ENCODE results near the gene ZNF207.

DNA sequence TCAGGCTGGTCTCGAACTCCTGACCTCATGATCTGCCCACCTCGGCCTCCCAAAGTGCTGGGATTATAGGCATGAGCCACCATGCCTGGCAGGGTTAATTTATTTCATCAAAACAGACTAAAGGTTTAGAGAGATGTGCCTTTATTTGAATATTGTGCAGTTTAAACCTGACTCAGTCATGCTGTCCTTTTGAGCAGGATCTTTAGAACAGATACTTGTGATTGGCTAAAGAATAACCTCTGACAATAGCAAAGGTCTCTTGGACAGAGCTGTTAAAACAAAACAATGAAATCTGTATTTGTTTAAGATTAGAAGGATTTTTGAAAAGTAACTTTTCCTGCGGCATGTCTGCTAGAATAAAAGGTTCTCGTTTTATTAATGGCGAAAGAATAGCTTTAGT, 36.0 kb downstream of the ZNF207 start:
- no peak for TF ChIP-seq POLR2AphosphoS5 (IDR thresholded peaks at IDR 0.05; ENCODE audit: low read depth, low read length)
- TF ChIP-seq, protein P1, sequence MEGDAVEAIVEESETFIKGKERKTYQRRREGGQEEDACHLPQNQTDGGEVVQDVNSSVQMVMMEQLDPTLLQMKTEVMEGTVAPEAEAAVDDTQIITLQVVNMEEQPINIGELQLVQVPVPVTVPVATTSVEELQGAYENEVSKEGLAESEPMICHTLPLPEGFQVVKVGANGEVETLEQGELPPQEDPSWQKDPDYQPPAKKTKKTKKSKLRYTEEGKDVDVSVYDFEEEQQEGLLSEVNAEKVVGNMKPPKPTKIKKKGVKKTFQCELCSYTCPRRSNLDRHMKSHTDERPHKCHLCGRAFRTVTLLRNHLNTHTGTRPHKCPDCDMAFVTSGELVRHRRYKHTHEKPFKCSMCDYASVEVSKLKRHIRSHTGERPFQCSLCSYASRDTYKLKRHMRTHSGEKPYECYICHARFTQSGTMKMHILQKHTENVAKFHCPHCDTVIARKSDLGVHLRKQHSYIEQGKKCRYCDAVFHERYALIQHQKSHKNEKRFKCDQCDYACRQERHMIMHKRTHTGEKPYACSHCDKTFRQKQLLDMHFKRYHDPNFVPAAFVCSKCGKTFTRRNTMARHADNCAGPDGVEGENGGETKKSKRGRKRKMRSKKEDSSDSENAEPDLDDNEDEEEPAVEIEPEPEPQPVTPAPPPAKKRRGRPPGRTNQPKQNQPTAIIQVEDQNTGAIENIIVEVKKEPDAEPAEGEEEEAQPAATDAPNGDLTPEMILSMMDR (IDR thresholded peaks at IDR 0.05), result no peak
- TF ChIP-seq, protein P2, sequence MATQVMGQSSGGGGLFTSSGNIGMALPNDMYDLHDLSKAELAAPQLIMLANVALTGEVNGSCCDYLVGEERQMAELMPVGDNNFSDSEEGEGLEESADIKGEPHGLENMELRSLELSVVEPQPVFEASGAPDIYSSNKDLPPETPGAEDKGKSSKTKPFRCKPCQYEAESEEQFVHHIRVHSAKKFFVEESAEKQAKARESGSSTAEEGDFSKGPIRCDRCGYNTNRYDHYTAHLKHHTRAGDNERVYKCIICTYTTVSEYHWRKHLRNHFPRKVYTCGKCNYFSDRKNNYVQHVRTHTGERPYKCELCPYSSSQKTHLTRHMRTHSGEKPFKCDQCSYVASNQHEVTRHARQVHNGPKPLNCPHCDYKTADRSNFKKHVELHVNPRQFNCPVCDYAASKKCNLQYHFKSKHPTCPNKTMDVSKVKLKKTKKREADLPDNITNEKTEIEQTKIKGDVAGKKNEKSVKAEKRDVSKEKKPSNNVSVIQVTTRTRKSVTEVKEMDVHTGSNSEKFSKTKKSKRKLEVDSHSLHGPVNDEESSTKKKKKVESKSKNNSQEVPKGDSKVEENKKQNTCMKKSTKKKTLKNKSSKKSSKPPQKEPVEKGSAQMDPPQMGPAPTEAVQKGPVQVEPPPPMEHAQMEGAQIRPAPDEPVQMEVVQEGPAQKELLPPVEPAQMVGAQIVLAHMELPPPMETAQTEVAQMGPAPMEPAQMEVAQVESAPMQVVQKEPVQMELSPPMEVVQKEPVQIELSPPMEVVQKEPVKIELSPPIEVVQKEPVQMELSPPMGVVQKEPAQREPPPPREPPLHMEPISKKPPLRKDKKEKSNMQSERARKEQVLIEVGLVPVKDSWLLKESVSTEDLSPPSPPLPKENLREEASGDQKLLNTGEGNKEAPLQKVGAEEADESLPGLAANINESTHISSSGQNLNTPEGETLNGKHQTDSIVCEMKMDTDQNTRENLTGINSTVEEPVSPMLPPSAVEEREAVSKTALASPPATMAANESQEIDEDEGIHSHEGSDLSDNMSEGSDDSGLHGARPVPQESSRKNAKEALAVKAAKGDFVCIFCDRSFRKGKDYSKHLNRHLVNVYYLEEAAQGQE (IDR thresholded peaks at IDR 0.05; ENCODE audit: insufficient read depth in 1 of 2, low read depth in 2 of 2, low read length in 1 of 2), result no peak

Measured in Panc1 (cell line).